ENCODE measurements around the gene OVCA2.

OVCA2 gene

DNA sequence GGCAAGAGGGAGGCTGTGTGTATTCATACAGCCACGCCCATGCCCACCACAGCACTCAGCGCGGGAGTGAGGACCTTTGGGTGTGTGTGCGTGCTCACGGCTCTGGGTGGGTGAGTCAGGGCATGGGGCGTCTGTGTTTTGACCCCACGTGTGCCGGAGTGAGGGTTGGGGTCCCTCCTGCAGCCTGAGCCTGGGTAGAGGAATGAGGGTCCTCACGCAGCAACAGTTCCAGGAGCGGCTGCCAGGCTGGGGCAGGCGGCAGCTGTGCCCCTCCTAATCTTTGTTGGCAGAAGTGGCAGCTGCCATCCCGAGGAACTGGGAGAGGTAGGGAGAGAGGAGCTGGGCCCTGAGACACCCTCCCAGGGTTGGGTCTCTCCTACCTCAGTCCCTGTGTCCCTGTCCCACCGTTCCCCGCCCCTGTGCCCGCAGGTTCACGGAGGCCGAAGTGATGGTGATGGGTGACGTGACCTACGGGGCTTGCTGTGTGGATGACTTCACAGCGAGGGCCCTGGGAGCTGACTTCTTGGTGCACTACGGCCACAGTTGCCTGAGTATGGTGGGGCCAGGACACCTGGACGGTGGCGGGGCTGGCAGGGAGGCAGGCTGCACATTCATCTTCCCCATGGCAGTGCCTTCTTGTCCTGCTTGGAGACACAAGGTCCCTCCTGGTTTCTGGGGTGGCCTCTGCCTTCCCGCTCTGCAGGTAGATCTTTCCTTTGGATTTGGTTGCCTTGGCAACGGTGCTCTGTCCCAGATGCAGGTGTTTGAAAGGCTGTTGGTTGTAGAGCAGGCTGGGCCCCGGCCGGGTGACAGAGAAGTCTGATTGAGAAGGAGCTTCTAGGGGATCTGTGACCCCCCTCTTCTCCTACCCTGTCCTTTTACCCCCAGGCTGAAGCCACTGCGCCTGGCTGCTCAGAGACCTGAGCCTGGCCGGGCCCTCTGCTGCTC is 6.0 kb upstream of the OVCA2 start:
- TF ChIP-seq CTCF (conservative IDR thresholded peaks at IDR 0.05) = no peak
- no peak overlapping the region for H3K27ac ChIP-seq

DNA sequence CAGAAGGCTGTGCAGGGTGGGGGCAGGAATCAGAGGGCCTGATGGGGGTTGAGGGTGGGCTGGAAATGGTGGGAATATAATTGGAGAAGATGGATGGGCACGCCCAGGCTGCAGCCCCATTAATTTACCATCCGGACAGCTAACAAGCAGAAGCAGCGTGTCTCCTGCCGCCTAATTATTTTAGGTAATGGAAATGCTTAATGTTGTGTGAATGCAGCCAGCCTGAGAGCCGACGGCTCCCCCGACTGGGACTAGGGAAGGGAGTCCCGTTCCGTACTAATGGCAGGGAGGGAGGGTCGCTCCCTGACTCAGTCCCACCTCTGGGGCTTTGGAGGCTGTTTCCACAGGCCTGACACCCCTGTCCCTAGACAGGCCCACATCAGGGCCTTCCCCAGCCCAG is 4.7 kb upstream of the OVCA2 start:
- H3K27ac ChIP-seq = no peak overlapping the region

GRCh38 chr17:2040219-2040827 is 1.5 kb upstream of the OVCA2 start:
- H3K27ac ChIP-seq = peak overlapping the region; percentile 94
- TF ChIP-seq CTCF (conservative IDR thresholded peaks at IDR 0.05) = no peak

More for the DNA sequence above, 4.7 kb upstream of the OVCA2 start:
- TF ChIP-seq CTCF (conservative IDR thresholded peaks at IDR 0.05) = no peak

GRCh38 chr17:2040942-2041560 is 771 bp upstream of the OVCA2 start:
- no peak for TF ChIP-seq CTCF (conservative IDR thresholded peaks at IDR 0.05)
- peak overlapping the region; percentile 94 for H3K27ac ChIP-seq

DNA sequence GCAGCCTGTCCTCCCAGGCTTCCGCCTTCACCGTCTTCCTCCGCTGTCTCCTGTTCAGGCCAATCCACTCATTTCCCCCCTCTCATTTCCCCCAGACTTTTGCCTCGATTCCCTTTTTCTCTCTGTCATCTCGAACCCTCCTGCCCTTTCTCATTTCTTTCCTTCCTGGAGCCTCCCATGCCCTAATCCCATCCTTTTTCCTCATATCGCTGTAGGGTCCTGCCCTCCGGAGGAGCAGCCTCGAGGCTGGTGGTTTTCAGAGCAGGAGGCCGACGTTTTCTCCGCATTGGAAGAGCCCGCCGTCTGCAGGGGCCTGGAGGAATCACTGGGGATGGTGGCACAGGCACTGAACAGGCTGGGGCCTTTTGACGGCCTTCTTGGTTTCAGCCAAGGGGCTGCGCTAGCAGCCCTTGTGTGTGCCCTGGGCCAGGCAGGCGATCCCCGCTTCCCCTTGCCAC is 597 bp downstream of the OVCA2 start:
- peak overlapping the region; percentile 94 for H3K27ac ChIP-seq
- no peak; the same call in 1 of the 2 replicates for TF ChIP-seq CTCF (conservative IDR thresholded peaks at IDR 0.05)

GRCh38 chr17:2042933-2043332 is 1.1 kb downstream of the OVCA2 start:
- H3K27ac ChIP-seq = peak overlapping the region; percentile 94
- TF ChIP-seq CTCF (conservative IDR thresholded peaks at IDR 0.05) = no peak

GRCh38 chr17:2043785-2044184 is 2.0 kb downstream of the OVCA2 start:
- TF ChIP-seq CTCF (conservative IDR thresholded peaks at IDR 0.05) = no peak
- H3K27ac ChIP-seq = no peak overlapping the region; the same call in 1 of the 2 replicates

Data from VCaP (cell line).